Thymus (tissue), 11 donors: Measurements from ENCODE around the gene OR52R1. TPM values are rescaled to one million over a fixed set of nuclear protein-coding genes. Genes with fewer than 3 reads are reported as not detected.
"Not testable (repeated sequence)": the region's sequence is repeated elsewhere in the genome, so short reads cannot be mapped to it uniquely, and the experiment has no call there.

ENCODE experiments used
- DNase-seq, 9 donors: peaks; one replicate each; pipeline ENCODE4 v3.0.0-alpha.2; 2013; ENCODE audit warnings: low spot score in 9 of 9, low read depth in 6 of 9, missing footprints in 1 of 9
- H3K27ac ChIP-seq, 2 donors: one replicate each; pipeline ENCODE4 v1.5.1; 2013; ENCODE audit warnings: control low read depth in 1 of 2, low read depth in 1 of 2, low read length in 1 of 2, mild to moderate bottlenecking in 1 of 2, moderate library complexity in 1 of 2
- H3K27me3 ChIP-seq, 2 donors: one replicate each; pipeline ENCODE4 v1.5.1; 2013; ENCODE audit warnings: low read length in 1 of 2; ENCODE audit not compliant: control insufficient read depth in 2 of 2, insufficient read depth in 1 of 2
- H3K36me3 ChIP-seq, 2 donors: one replicate each; pipeline ENCODE4 v1.5.1; 2013; ENCODE audit warnings: low read length in 1 of 2, mild to moderate bottlenecking in 1 of 2, moderate library complexity in 1 of 2; ENCODE audit not compliant: control insufficient read depth in 2 of 2, insufficient read depth in 2 of 2
- H3K4me1 ChIP-seq, 2 donors: one replicate each; pipeline ENCODE4 v1.5.1; 2013; ENCODE audit warnings: low read length in 2 of 2; ENCODE audit not compliant: control insufficient read depth in 2 of 2, insufficient read depth in 2 of 2
- H3K4me3 ChIP-seq, 2 donors: one replicate each; pipeline ENCODE4 v1.5.1; 2013; ENCODE audit warnings: low read length in 2 of 2, control low read depth in 1 of 2, mild to moderate bottlenecking in 1 of 2
- H3K9me3 ChIP-seq, 2 donors: one replicate each; pipeline ENCODE4 v1.5.1; 2013; ENCODE audit warnings: low read length in 1 of 2, mild to moderate bottlenecking in 1 of 2; ENCODE audit not compliant: control insufficient read depth in 2 of 2, insufficient read depth in 1 of 2
- WGBS: extraction: QIAGEN DNeasy Blood & Tissue Kit; methylation state at CpG from one replicate; pipeline ENCODE4 v1.1.7; 2013; 5-methylcytosine and 5-hydroxymethylcytosine counted together
- polyA plus RNA-seq: library from polyadenylated mRNA; stranded (reverse); fragments of 200-250 nt; gene quantifications from one replicate; pipeline ENCODE4 v1.2.3, GENCODE V29; 2013
- total RNA-seq: library from RNA; stranded (reverse); fragments of 120-200 nt; gene quantifications from one replicate; pipeline ENCODE4 v1.2.4, GENCODE V29; 2013
- donor health status: healthy.

The OR52R1 gene
- total and polyA plus RNA-seq, 2 donors = not detected

DNA sequence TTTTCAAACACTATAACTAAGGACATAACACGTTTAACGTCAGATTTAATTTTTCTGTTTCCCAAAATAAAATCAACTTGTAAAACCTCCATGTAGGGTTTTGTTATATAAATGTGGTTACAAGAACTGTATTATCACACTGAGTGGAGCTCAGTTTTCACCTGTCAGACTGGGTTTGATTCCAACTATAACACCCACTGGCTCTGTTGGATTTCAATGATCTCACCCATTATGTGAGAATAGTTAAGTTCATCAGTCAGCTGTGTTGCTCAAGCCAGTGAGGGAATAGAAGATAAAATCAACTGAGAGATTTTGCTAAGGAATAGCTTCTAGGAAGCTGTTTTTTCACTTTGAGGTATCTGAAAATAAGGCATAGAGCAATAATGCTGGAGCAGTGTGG is 5.1 kb upstream of the OR52R1 start:
- DNase-seq = no peak
- no peak overlapping the region for H3K27ac ChIP-seq
- H3K9me3 ChIP-seq = no peaks in the 10 kb centered on the region
- no peaks in the 10 kb centered on the region for H3K36me3 ChIP-seq
- H3K4me1 ChIP-seq = no peaks in the 10 kb centered on the region
- no peaks in the 10 kb centered on the region for H3K27me3 ChIP-seq
- 96% methylated on average over 2 of the region's 2 CpGs for WGBS
- H3K4me3 ChIP-seq = no peak overlapping the region

- no peak overlapping the region for H3K4me3 ChIP-seq
- DNase-seq = no peak
- H3K27me3 ChIP-seq = no peaks in the 10 kb centered on the region
- H3K36me3 ChIP-seq = no peaks in the 10 kb centered on the region
- H3K9me3 ChIP-seq = no peaks in the 10 kb centered on the region
- H3K4me1 ChIP-seq = no peaks in the 10 kb centered on the region
- no peak overlapping the region for H3K27ac ChIP-seq
- WGBS = 95% methylated on average over 1 of the region's 1 CpG
Observed at GRCh38 chr11:4808476-4808875, 4.3 kb upstream of the OR52R1 start.

GRCh38 chr11:4801316-4801715 is 2.9 kb downstream of the OR52R1 start:
- DNase-seq, H3K27me3 ChIP-seq, H3K9me3 ChIP-seq, H3K4me3 ChIP-seq, H3K4me1 ChIP-seq, H3K36me3 ChIP-seq, H3K27ac ChIP-seq: not testable (repeated sequence)
- WGBS = 77% methylated on average over 5 of the region's 5 CpGs

DNA sequence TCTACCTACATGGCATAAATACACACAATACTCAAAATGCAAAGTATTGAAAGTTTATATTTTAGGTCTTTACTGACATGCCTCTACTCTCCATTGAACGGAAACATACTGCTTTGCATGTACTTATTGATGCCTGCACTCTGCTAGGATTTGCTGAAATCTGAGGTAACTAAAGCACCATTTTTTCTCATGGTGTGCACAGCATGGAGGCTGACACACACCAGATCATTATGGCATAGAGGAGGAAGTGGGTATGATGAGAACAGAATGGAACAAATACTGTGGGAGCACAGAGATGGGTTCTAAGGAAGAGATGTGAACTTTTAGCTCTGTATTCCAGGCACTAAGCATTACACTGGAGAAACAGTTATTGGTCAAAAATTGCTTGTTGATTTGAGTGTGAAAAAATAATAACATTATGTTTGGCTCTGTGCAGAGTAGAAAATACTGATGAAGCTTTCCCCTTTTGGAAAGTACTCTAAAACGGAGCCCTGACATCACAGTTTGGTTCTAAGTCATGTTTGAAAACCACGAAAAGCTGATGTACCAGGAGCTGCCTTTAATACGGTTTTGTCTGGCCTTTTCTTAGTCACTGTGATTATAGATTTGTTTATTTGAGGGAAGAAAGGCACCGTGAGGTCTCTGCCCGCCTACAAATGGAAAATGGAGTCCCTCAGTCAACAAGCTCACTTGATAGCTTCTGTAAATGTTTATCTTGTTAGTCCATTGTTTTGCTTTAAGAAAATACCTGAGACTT is 5.6 kb downstream of the OR52R1 start:
- Histone ChIP-seq H3K27me3 (no peaks in the 10 kb centered on the region), H3K27ac (no peak overlapping the region)
- WGBS = 90% methylated on average over 6 of the region's 6 CpGs

DNA sequence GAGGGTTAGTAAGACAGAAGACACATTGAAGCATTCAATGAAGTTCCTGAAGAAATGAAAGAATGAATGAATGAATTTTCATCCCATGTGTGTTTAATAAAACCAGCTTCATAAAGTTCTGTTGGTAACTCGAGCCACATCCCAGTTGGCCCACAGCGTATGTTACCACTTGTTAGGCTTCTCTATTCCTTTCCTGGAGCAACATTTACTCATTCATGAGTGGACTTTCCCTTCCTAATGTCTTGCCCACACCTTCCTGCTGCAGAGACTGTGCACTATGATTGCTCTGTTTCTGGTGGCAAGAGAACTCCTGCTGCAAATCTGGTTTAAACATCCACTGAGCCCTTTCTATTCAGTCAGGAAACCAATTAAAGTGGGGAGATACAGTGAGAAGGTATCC is 7.0 kb downstream of the OR52R1 start:
- Histone ChIP-seq H3K4me1 (no peaks in the 10 kb centered on the region), H3K27ac (no peak overlapping the region), H3K9me3 (no peaks in the 10 kb centered on the region), H3K36me3 (no peaks in the 10 kb centered on the region), H3K27me3 (no peaks in the 10 kb centered on the region), H3K4me3 (no peak overlapping the region)
- 20% methylated on average over 2 of the region's 2 CpGs for WGBS
- DNase-seq = no peak

More for the DNA sequence above, 5.6 kb downstream of the OR52R1 start:
- H3K36me3 ChIP-seq = no peaks in the 10 kb centered on the region
- DNase-seq = no peak
- no peak overlapping the region for H3K4me3 ChIP-seq
- no peaks in the 10 kb centered on the region for H3K4me1 ChIP-seq
- H3K9me3 ChIP-seq = no peaks in the 10 kb centered on the region

- no peak overlapping the region for H3K4me3 ChIP-seq
- H3K36me3 ChIP-seq = no peaks in the 10 kb centered on the region
- H3K4me1 ChIP-seq = no peaks in the 10 kb centered on the region
- H3K27me3 ChIP-seq = no peaks in the 10 kb centered on the region
- H3K27ac ChIP-seq = no peak overlapping the region
- WGBS = 94% methylated on average over 1 of the region's 1 CpG
- no peaks in the 10 kb centered on the region for H3K9me3 ChIP-seq
- DNase-seq = no peak
Observed at GRCh38 chr11:4782454-4782853, 21.7 kb downstream of the OR52R1 start.

DNA sequence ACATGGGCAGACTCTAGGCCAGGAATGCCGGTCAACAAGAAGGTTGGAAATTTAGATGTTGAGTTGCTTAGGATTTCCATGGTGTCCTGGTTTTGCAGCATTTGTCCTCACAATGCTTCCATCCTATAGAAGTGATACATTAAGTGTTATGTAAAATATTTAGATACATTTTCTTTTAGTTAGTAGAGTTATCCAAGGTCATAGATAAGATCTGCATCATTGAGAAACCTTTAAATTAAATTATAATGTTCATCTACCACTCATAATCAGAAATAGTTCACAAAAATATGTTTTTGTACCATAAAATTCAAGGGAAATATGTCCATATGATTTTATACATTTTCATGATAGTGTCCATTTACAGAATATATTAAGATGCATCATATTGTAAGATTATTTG is 34.3 kb downstream of the OR52R1 start, which contains the start of gene OR51F1:
Gene OR51F1 (minus strand): TSS at position 101 of the 400 bp plus-strand sequence. CDS start 0 bp downstream, at position 101.
- no peaks in the 10 kb centered on the region for H3K36me3 ChIP-seq
- H3K27me3 ChIP-seq = no peaks in the 10 kb centered on the region
- no peaks in the 10 kb centered on the region for H3K9me3 ChIP-seq
- H3K4me3 ChIP-seq = no peak within 1 kb of the TSS
- H3K4me1 ChIP-seq = no peaks in the 10 kb centered on the region
- H3K27ac ChIP-seq = no peak within 1 kb of the TSS
- DNase-seq = no peak
- 96% methylated on average over 1 of the region's 1 CpG for WGBS

DNA sequence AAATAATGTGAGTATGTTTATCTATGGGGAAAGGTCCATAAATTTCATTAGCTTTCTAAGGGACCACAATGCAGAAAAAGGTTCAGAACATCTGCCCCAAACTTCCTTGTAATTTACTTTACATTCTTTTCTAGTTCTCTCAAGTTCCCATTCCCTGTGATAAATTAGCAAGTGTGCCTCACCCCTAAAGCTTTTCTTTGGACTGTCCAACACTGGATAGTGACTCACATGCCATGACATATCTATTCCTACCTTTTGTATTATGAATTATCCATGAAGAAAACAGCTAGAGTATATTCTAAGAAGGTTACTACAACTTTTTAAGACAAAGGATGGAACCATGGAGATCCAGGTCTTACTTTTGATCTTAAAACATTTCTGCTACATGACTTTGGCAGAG is 36.1 kb downstream of the OR52R1 start:
- no peaks in the 10 kb centered on the region for H3K27me3 ChIP-seq
- no peaks in the 10 kb centered on the region for H3K36me3 ChIP-seq
- DNase-seq = no peak
- H3K4me3 ChIP-seq = no peak overlapping the region
- no peaks in the 10 kb centered on the region for H3K9me3 ChIP-seq
- H3K4me1 ChIP-seq = no peaks in the 10 kb centered on the region
- H3K27ac ChIP-seq = no peak overlapping the region

DNA sequence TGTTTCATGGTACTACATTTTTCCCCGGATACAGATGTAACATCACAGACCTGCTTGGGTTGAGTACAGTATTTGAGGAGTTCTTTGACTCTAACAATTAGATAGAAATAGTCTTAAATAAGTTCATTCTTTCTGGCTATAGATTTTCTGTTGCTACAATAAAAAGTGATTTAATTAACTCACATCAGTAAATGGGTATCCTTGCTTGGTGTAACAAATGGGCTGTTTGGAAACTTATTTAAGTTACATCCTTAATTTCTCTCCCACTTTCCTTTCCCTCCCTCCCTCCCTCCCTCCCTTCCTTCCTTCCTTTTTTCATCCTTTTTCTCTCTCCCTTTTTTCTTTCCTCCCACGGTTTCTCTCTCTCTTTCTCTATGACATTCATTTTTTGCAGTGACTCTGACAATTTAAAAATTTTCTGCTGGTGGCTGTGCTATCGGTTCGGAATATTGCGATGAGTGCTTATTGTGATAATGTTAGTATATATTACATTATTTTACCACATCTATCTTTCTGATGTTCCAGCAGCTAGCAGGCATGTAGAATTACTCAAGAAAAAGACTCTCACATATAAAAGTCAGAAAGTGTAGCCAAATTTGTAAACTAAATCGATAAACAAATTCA is 37.6 kb downstream of the OR52R1 start:
- Histone ChIP-seq H3K27me3 (no peaks in the 10 kb centered on the region), H3K9me3 (no peaks in the 10 kb centered on the region), H3K27ac (no peak overlapping the region), H3K4me1 (no peaks in the 10 kb centered on the region), H3K4me3 (no peak overlapping the region), H3K36me3 (no peaks in the 10 kb centered on the region)
- DNase-seq = no peak
- 92% methylated on average over 6 of the region's 6 CpGs for WGBS
